ENCODE measurements around the gene GLIPR2.

- TF ChIP-seq CTCF (optimal IDR thresholded peaks at IDR 0.05 in 1 of 3, IDR thresholded peaks at IDR 0.05 in 1 of 3, conservative IDR thresholded peaks at IDR 0.05 in 1 of 3; ENCODE audit: extremely low read depth in 1 of 3, insufficient read depth in 2 of 3, low read length in 3 of 3) (no peak), EZH2 (IDR thresholded peaks at IDR 0.05; ENCODE audit: low read length) (no peak)
Observed at GRCh38 chr9:36207546-36208012, 71.0 kb downstream of the GLIPR2 start.

All from keratinocyte (primary cell).